ENCODE data around the gene CHRNA3.

CHRNA3 gene

GRCh38 chr15:78637776-78638435 is 17.1 kb upstream of the CHRNA3 start:
- TF ChIP-seq CTCF (IDR thresholded peaks at IDR 0.05; ENCODE audit: low read depth, low read length) = no peak
- no peak overlapping the region for H3K4me3 ChIP-seq (replicated peaks in 1 of 2; ENCODE audit: low read depth in 2 of 2, low read length in 2 of 2)
- DNase-seq (ENCODE audit: low read depth in 2 of 2) = no peak

GRCh38 chr15:78636378-78636859 is 15.6 kb upstream of the CHRNA3 start:
- no peak for TF ChIP-seq CTCF (IDR thresholded peaks at IDR 0.05; ENCODE audit: low read depth, low read length)
- DNase-seq (ENCODE audit: low read depth in 2 of 2) = no peak
- no peak overlapping the region for H3K4me3 ChIP-seq (replicated peaks in 1 of 2; ENCODE audit: low read depth in 2 of 2, low read length in 2 of 2)

GRCh38 chr15:78635346-78635745 is 14.6 kb upstream of the CHRNA3 start:
- H3K4me3 ChIP-seq (replicated peaks in 1 of 2; ENCODE audit: low read depth in 2 of 2, low read length in 2 of 2) = no peak overlapping the region
- TF ChIP-seq CTCF (IDR thresholded peaks at IDR 0.05; ENCODE audit: low read depth, low read length) = no peak
- DNase-seq (ENCODE audit: low read depth in 2 of 2) = no peak

- no peak for DNase-seq (ENCODE audit: low read depth in 2 of 2)
- no peak overlapping the region for H3K4me3 ChIP-seq (replicated peaks in 1 of 2; ENCODE audit: low read depth in 2 of 2, low read length in 2 of 2)
- no peak for TF ChIP-seq CTCF (IDR thresholded peaks at IDR 0.05; ENCODE audit: low read depth, low read length)
Measured at GRCh38 chr15:78634210-78635145, 13.7 kb upstream of the CHRNA3 start.

DNA sequence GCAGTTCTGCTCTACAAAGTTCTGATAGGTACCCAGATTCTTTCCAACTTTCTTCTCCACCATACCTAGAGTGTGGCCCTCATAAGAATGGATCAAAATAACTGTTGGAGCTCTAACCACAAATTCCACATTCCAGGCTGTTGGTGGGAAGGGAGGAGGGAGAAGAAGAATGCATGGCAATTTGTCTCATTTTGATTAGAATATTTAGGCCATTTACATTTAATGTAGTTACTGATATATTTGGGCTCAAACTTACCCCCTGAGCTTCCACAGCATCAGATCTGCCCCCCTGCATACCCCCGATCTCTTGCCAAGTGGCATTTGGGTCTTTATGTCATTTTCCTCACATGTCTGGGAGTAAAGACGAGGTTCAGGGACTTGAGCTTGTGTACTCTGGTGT is 12.6 kb upstream of the CHRNA3 start:
- TF ChIP-seq CTCF (IDR thresholded peaks at IDR 0.05; ENCODE audit: low read depth, low read length) = no peak
- H3K4me3 ChIP-seq (replicated peaks in 1 of 2; ENCODE audit: low read depth in 2 of 2, low read length in 2 of 2) = no peak overlapping the region
- DNase-seq (ENCODE audit: low read depth in 2 of 2) = no peak

DNA sequence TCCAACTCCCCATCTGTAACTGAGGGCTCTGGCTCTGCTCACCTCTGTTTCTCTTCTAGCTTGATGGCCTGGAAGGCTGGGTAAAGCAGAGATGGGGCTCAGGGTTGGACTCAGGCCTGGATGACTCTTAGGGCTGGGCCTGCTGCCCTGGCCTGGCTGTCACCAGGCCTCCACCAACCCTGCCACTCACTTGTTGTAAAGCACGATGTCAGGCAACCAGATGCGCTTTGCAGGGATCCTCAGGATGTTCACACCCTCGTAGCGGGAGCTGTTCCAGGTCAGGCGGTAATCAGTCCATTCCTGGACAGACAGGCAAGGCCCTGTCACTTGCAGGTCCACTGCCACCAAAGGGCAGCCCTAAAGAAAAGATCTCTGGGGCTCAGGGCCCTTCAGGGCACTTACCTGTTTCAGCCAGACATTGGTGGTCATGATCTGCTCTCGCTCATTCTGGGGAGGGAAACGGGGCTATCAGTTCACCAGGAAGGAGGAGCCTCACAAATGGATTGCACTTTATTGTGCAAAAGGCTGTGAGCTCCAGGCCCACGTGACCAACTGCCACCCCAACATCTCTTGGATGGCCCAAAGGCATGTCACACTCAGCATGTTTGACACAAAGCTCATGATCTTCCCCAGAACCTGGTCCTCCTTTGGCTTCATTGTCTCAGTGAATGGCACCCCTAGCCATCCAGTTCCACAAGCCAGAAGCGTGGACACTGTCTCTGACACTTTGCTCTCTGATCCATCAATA is 10.3 kb upstream of the CHRNA3 start:
- H3K4me3 ChIP-seq (replicated peaks in 1 of 2; ENCODE audit: low read depth in 2 of 2, low read length in 2 of 2) = no peak overlapping the region
- no peak for DNase-seq (ENCODE audit: low read depth in 2 of 2)
- TF ChIP-seq CTCF (IDR thresholded peaks at IDR 0.05; ENCODE audit: low read depth, low read length) = no peak

All from cardiac fibroblast (primary cell).